ENCODE measurements around the gene ATP2B2.

The ATP2B2 gene

GRCh38 chr3:10309736-10310135, 195.7 kb downstream of the ATP2B2 start:
- Histone ChIP-seq H3K4me1 (ENCODE audit: control insufficient read depth, insufficient read depth, low read length) (no peaks in the 10 kb centered on the region), H3K9me3 (ENCODE audit: control insufficient read depth, insufficient read depth, low read depth, low read length) (no peaks in the 10 kb centered on the region), H3K4me3 (ENCODE audit: low read depth, low read length) (no peak overlapping the region), H3K36me3 (ENCODE audit: control insufficient read depth in 2 of 2, insufficient read depth in 1 of 2, low read length in 2 of 2) (peaks cover 21 to 95% of the 10 kb centered on the region in 2 experiments), H3K27ac (ENCODE audit: extremely low read depth, low read depth, low read length) (no peak overlapping the region)
- ChIA-PET POLR2A (interaction anchor here (1.0 kb wide), 1 partner anchor 12 kb away, joined by 3 read pairs; the partner anchor contains the start of gene SEC13), CTCF (interaction anchor here (1.3 kb wide), 1 partner anchor 11 kb away, joined by 4 read pairs; the partner anchor contains the start of gene SEC13)
- TF ChIP-seq PRDM1 (tag by site-specific recombination; IDR thresholded peaks at IDR 0.05) = 0 out of 2 replicates have a peak, but pooled peaks have one; percentile 5
- TF ChIP-seq ZNF501 (tag by site-specific recombination; IDR thresholded peaks at IDR 0.05) = no peak

DNA sequence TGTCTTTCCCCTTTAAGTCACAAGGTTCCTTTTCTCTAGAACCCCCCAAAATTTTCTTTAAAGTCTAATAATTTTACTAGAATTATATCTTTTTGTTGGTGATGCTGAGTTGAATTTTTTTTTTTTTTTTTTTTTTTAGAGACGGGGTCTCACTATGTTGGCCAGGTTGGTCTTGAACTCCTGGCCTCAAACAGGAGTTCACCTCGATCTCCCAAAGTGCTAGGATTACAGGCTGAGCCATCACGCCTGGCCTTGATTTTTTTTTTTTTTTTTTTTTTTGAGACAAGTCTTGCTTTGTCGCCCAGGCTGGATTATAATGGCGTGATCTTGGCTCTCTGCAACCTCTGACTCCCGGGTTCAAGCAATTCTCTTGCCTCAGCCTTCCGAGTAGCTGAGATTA, 196.7 kb downstream of the ATP2B2 start:
- no peaks in the 10 kb centered on the region for H3K9me3 ChIP-seq (ENCODE audit: control insufficient read depth, insufficient read depth, low read depth, low read length)
- H3K4me3 ChIP-seq (ENCODE audit: low read depth, low read length) = no peak overlapping the region
- H3K4me1 ChIP-seq (ENCODE audit: control insufficient read depth, insufficient read depth, low read length) = no peaks in the 10 kb centered on the region
- TF ChIP-seq, protein P1, sequence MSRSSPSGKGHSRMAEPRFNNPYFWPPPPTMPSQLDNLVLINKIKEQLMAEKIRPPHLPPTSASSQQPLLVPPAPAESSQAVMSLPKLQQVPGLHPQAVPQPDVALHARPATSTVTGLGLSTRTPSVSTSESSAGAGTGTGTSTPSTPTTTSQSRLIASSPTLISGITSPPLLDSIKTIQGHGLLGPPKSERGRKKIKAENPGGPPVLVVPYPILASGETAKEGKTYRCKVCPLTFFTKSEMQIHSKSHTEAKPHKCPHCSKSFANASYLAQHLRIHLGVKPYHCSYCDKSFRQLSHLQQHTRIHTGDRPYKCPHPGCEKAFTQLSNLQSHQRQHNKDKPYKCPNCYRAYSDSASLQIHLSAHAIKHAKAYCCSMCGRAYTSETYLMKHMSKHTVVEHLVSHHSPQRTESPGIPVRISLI (tag by site-specific recombination; IDR thresholded peaks at IDR 0.05) = 0 out of 2 replicates have a peak, but pooled peaks have one; percentile 42
- TF ChIP-seq ZNF596 (tag by site-specific recombination; IDR thresholded peaks at IDR 0.05) (no peak), ZNF121 (tag by site-specific recombination; IDR thresholded peaks at IDR 0.05) (0 out of 2 replicates have a peak, but pooled peaks have one; percentile 65)
- TF ChIP-seq, protein P2, sequence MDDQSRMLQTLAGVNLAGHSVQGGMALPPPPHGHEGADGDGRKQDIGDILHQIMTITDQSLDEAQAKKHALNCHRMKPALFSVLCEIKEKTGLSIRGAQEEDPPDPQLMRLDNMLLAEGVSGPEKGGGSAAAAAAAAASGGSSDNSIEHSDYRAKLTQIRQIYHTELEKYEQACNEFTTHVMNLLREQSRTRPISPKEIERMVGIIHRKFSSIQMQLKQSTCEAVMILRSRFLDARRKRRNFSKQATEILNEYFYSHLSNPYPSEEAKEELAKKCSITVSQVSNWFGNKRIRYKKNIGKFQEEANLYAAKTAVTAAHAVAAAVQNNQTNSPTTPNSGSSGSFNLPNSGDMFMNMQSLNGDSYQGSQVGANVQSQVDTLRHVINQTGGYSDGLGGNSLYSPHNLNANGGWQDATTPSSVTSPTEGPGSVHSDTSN (CRISPR knock-in tag; IDR thresholded peaks at IDR 0.05) = no peak
- TF ChIP-seq, protein P3, sequence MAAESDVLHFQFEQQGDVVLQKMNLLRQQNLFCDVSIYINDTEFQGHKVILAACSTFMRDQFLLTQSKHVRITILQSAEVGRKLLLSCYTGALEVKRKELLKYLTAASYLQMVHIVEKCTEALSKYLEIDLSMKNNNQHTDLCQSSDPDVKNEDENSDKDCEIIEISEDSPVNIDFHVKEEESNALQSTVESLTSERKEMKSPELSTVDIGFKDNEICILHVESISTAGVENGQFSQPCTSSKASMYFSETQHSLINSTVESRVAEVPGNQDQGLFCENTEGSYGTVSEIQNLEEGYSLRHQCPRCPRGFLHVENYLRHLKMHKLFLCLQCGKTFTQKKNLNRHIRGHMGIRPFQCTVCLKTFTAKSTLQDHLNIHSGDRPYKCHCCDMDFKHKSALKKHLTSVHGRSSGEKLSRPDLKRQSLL (tag by site-specific recombination; IDR thresholded peaks at IDR 0.05) = no peak
- no peak overlapping the region for H3K27ac ChIP-seq (ENCODE audit: extremely low read depth, low read depth, low read length)
- peaks cover 11 to 95% of the 10 kb centered on the region in 2 experiments for H3K36me3 ChIP-seq (ENCODE audit: control insufficient read depth in 2 of 2, insufficient read depth in 1 of 2, low read length in 2 of 2)
- CTCF ChIA-PET = interaction anchor here (1.3 kb wide), 1 partner anchor 13 kb away, joined by 4 read pairs; the partner anchor contains the start of gene SEC13
- POLR2A ChIA-PET = no interaction called here

GRCh38 chr3:10306156-10306555, 199.2 kb downstream of the ATP2B2 start:
- CTCF ChIA-PET = no interaction called here
- POLR2A ChIA-PET = interaction anchor here (0.7 kb wide), 1 partner anchor 15 kb away, joined by 3 read pairs; the partner anchor contains the start of gene SEC13
- Histone ChIP-seq H3K27ac (ENCODE audit: extremely low read depth, low read depth, low read length) (no peak overlapping the region), H3K36me3 (ENCODE audit: control insufficient read depth in 2 of 2, insufficient read depth in 1 of 2, low read length in 2 of 2) (peaks cover 15 to 95% of the 10 kb centered on the region in 2 experiments), H3K4me3 (ENCODE audit: low read depth, low read length) (no peak overlapping the region), H3K9me3 (ENCODE audit: control insufficient read depth, insufficient read depth, low read depth, low read length) (no peaks in the 10 kb centered on the region), H3K4me1 (ENCODE audit: control insufficient read depth, insufficient read depth, low read length) (no peaks in the 10 kb centered on the region)
- TF ChIP-seq ZNF155 (tag by site-specific recombination; IDR thresholded peaks at IDR 0.05) (no peak), HOXD13 (CRISPR knock-in tag; IDR thresholded peaks at IDR 0.05; ENCODE audit: borderline replicate concordance) (no peak), IKZF3 (tag by site-specific recombination; IDR thresholded peaks at IDR 0.05) (no peak)

DNA sequence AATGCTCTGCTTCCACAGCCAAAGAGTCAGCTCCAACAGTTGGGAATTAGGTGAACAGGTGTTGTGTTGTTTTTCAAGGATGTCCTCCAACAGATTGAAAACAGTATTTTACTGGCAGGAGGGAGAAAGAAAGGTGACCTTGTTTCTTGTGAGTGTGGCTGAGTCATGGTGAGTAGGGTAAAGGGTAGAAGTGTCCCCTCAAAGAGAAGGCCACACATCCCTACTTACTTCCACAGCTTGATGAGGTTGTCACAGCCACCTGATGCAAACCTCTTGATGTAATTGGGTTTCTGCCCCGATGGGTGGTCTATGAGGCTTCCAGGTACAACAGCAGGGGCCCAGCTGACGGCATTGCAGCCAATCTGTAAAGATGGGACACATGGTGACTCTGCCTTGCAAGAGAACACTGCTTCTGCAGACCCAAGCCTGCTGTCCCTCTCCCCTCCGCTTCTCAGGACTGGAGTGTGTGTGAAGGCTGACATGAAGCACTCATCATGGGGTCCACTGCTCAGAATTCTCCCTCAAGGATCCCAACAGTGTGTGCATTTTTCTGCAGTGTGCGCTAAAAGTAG, 200.0 kb downstream of the ATP2B2 start:
- Histone ChIP-seq H3K4me3 (ENCODE audit: low read depth, low read length) (no peak overlapping the region), H3K36me3 (ENCODE audit: control insufficient read depth in 2 of 2, insufficient read depth in 1 of 2, low read length in 2 of 2) (peaks cover 14 to 95% of the 10 kb centered on the region in 2 experiments), H3K9me3 (ENCODE audit: control insufficient read depth, insufficient read depth, low read depth, low read length) (no peaks in the 10 kb centered on the region), H3K4me1 (ENCODE audit: control insufficient read depth, insufficient read depth, low read length) (no peaks in the 10 kb centered on the region), H3K27ac (ENCODE audit: extremely low read depth, low read depth, low read length) (no peak overlapping the region)
- POLR2A ChIA-PET = interaction anchor here (0.7 to 1.3 kb wide), 2 partner anchors 15 to 16 kb away, joined by 3 read pairs; partner anchors contain the start of gene SEC13
- CTCF ChIA-PET = interaction anchor here (1.0 to 1.2 kb wide), 3 partner anchors 16 to 42 kb away, joined by 3 to 4 read pairs (median 4); no protein-coding TSS in a partner anchor
- no peak for TF ChIP-seq ZNF510 (tag by site-specific recombination; IDR thresholded peaks at IDR 0.05; ENCODE audit: insufficient replicate concordance)
- TF ChIP-seq ZFP37 (tag by site-specific recombination; IDR thresholded peaks at IDR 0.05) = no peak
- TF ChIP-seq PRDM2 (tag by site-specific recombination; IDR thresholded peaks at IDR 0.05; ENCODE audit: borderline replicate concordance) = no peak
- TF ChIP-seq ZBTB8A (tag by site-specific recombination; IDR thresholded peaks at IDR 0.05) = no peak
- no peak for TF ChIP-seq KLF7 (tag by site-specific recombination; IDR thresholded peaks at IDR 0.05; ENCODE audit: borderline replicate concordance)
- TF ChIP-seq ZNF354C (tag by site-specific recombination; IDR thresholded peaks at IDR 0.05; ENCODE audit: borderline replicate concordance, low read depth) = no peak
- TF ChIP-seq ZNF544 (tag by site-specific recombination; IDR thresholded peaks at IDR 0.05) = no peak
